SK-N-MC (cell line): Measurements from ENCODE around the gene ELF5.

ENCODE experiments used
- DNase-seq: peaks from one replicate; pipeline ENCODE4 v3.0.0-alpha.2; 2011; ENCODE audit warnings: low read depth, low spot score
- H3K27ac ChIP-seq: fragments of 200-600 bp; sonication (generic); 2 replicates; pipeline ENCODE4 v1.5.1; 2016; ENCODE audit warnings: mixed run types
- H3K36me3 ChIP-seq: fragments of 200-600 bp; sonication (generic); 2 replicates; pipeline ENCODE4 v1.6.1; 2017; ENCODE audit warnings: antibody characterized with exemption, low read length, mixed read lengths; ENCODE audit not compliant: insufficient read depth
- H3K4me3 ChIP-seq: fragments of 200-600 bp; sonication (generic); 2 replicates; pipeline ENCODE4 v1.5.1; 2016
- H3K9ac ChIP-seq: fragments of 200-600 bp; sonication (generic); 2 replicates; pipeline ENCODE4 v1.8.0; 2017; ENCODE audit warnings: mixed run types, mixed read lengths; ENCODE audit not compliant: insufficient read length
- H3K9me3 ChIP-seq: fragments of 200-600 bp; sonication (generic); 2 replicates; pipeline ENCODE4 v1.6.1; 2017; ENCODE audit warnings: low read depth, mild to moderate bottlenecking, antibody characterized with exemption, low read length, moderate library complexity, mixed read lengths
- EZH2 ChIP-seq: fragments of 200-600 bp; sonication (generic); IDR thresholded peaks from one replicate; pipeline ENCODE4 v1.6.1; 2017; ENCODE audit warnings: antibody characterized with exemption
- FOXP2 ChIP-seq: optimal IDR thresholded peaks from 2 replicates; pipeline ENCODE3; 2011; ENCODE audit warnings: mild to moderate bottlenecking, moderate library complexity; ENCODE audit not compliant: insufficient read depth; ENCODE audit errors: extremely low read length, control extremely low read depth
- POLR2AphosphoS5 ChIP-seq: IDR thresholded peaks from 2 replicates; pipeline ENCODE4 v1.6.1; 2012; ENCODE audit warnings: mild to moderate bottlenecking, low read depth, low read length, borderline replicate concordance

Gene ELF5

GRCh38 chr11:34514597-34514996 is 1.0 kb upstream of the ELF5 start:
- DNase-seq = no peak
- Histone ChIP-seq H3K36me3 (no peaks in the 10 kb centered on the region), H3K4me3 (no peak overlapping the region), H3K9me3 (no peaks in the 10 kb centered on the region), H3K27ac (no peak overlapping the region), H3K9ac (no peak overlapping the region)
- TF ChIP-seq FOXP2 (no peak), EZH2 (no peak), POLR2AphosphoS5 (no peak)

- no peaks in the 10 kb centered on the region for H3K36me3 ChIP-seq
- H3K27ac ChIP-seq = no peak overlapping the region
- no peak for DNase-seq
- no peaks in the 10 kb centered on the region for H3K9me3 ChIP-seq
- no peak overlapping the region for H3K9ac ChIP-seq
- H3K4me3 ChIP-seq = no peak overlapping the region
- no peak for TF ChIP-seq FOXP2
- TF ChIP-seq EZH2 = no peak
- no peak for TF ChIP-seq POLR2AphosphoS5
Observed at GRCh38 chr11:34512840-34513681, 533 bp downstream of the ELF5 start.

- H3K9me3 ChIP-seq = no peaks in the 10 kb centered on the region
- no peak for DNase-seq
- TF ChIP-seq POLR2AphosphoS5 (no peak), FOXP2 (no peak), EZH2 (no peak)
- H3K4me3 ChIP-seq = no peak overlapping the region
- H3K9ac ChIP-seq = no peak overlapping the region
- H3K36me3 ChIP-seq = no peaks in the 10 kb centered on the region
- no peak overlapping the region for H3K27ac ChIP-seq
Observed at GRCh38 chr11:34510673-34511072, 2.9 kb downstream of the ELF5 start.

GRCh38 chr11:34510218-34510617 is 3.4 kb downstream of the ELF5 start:
- DNase-seq = no peak
- TF ChIP-seq FOXP2 = no peak
- no peak for TF ChIP-seq EZH2
- TF ChIP-seq POLR2AphosphoS5 = no peak
- H3K9ac ChIP-seq = no peak overlapping the region

GRCh38 chr11:34509336-34509876 is 4.2 kb downstream of the ELF5 start:
- Histone ChIP-seq H3K9me3 (no peaks in the 10 kb centered on the region), H3K36me3 (no peaks in the 10 kb centered on the region), H3K4me3 (no peak overlapping the region), H3K9ac (no peak overlapping the region), H3K27ac (no peak overlapping the region)
- no peak for TF ChIP-seq FOXP2
- TF ChIP-seq POLR2AphosphoS5 = no peak
- TF ChIP-seq EZH2 = no peak
- DNase-seq = no peak

More at GRCh38 chr11:34510218-34510617, 3.4 kb downstream of the ELF5 start:
- no peaks in the 10 kb centered on the region for H3K9me3 ChIP-seq
- no peak overlapping the region for H3K4me3 ChIP-seq
- H3K27ac ChIP-seq = no peak overlapping the region
- H3K36me3 ChIP-seq = no peaks in the 10 kb centered on the region

- H3K9me3 ChIP-seq = no peaks in the 10 kb centered on the region
- H3K4me3 ChIP-seq = no peak overlapping the region
- no peak overlapping the region for H3K27ac ChIP-seq
- H3K9ac ChIP-seq = no peak overlapping the region
- DNase-seq = no peak
- TF ChIP-seq EZH2 (no peak), FOXP2 (no peak), POLR2AphosphoS5 (no peak)
- H3K36me3 ChIP-seq = no peaks in the 10 kb centered on the region
Observed at GRCh38 chr11:34508524-34508923, 5.1 kb downstream of the ELF5 start.

- Histone ChIP-seq H3K36me3 (no peaks in the 10 kb centered on the region), H3K27ac (no peak overlapping the region), H3K9ac (no peak overlapping the region), H3K4me3 (no peak overlapping the region), H3K9me3 (no peaks in the 10 kb centered on the region)
- DNase-seq = no peak
- no peak for TF ChIP-seq FOXP2
- no peak for TF ChIP-seq POLR2AphosphoS5
- no peak for TF ChIP-seq EZH2
Observed at GRCh38 chr11:34507610-34508009, 6.0 kb downstream of the ELF5 start.

- Histone ChIP-seq H3K36me3 (no peaks in the 10 kb centered on the region), H3K27ac (no peak overlapping the region), H3K9ac (no peak overlapping the region), H3K9me3 (no peaks in the 10 kb centered on the region), H3K4me3 (no peak overlapping the region)
- no peak for DNase-seq
- no peak for TF ChIP-seq EZH2
Observed at GRCh38 chr11:34507156-34507555, 6.4 kb downstream of the ELF5 start.

- Histone ChIP-seq H3K36me3 (no peaks in the 10 kb centered on the region), H3K9ac (no peak overlapping the region), H3K27ac (no peak overlapping the region), H3K9me3 (no peaks in the 10 kb centered on the region), H3K4me3 (no peak overlapping the region)
- DNase-seq = no peak
- TF ChIP-seq EZH2 (no peak), FOXP2 (no peak), POLR2AphosphoS5 (no peak)
Observed at GRCh38 chr11:34505874-34506273, 7.7 kb downstream of the ELF5 start.
